Right atrium auricular region (tissue), 2 donors: ENCODE measurements around the gene PPARGC1A. TPM values are rescaled to one million over a fixed set of nuclear protein-coding genes. Genes with fewer than 3 reads are reported as not detected.

ENCODE experiments used
- DNase-seq: peaks from one replicate; pipeline ENCODE4 v3.0.0-alpha.2; 2019; ENCODE audit warnings: low spot score
- H3K27ac ChIP-seq, 2 donors: fragments of 200-600 bp; sonication (generic); 1 replicate in 1 of 2; 2 replicates in 1 of 2; pipeline ENCODE4 v1.5.1; 2016 to 2019
- H3K27me3 ChIP-seq, 2 donors: fragments of 200-600 bp; sonication (generic); one replicate each; pipeline versions ENCODE4 v1.5.1 to v1.6.0; 2017 to 2019
- H3K36me3 ChIP-seq: fragments of 200-600 bp; sonication (generic); one replicate; pipeline ENCODE4 v1.5.1; 2016
- H3K4me1 ChIP-seq, 2 donors: fragments of 200-600 bp; sonication (generic); one replicate each; pipeline versions ENCODE4 v1.5.1 to v1.6.0; 2017 to 2019
- H3K4me3 ChIP-seq, 2 donors: fragments of 200-600 bp; sonication (generic); 1 replicate in 1 of 2; 2 replicates in 1 of 2; pipeline ENCODE4 v1.5.1; 2017 to 2019; ENCODE audit warnings: mild to moderate bottlenecking in 1 of 2, moderate library complexity in 1 of 2
- H3K9me3 ChIP-seq, 2 donors: fragments of 200-600 bp; sonication (generic); one replicate each; pipeline ENCODE4 v1.5.1; 2019
- CTCF ChIP-seq, 2 donors: fragments of 200-600 bp; sonication (generic); IDR thresholded peaks; one replicate each; pipeline ENCODE4 v1.5.1; 2019; ENCODE audit warnings: antibody characterized with exemption in 2 of 2
- total RNA-seq, 2 donors: library from RNA; depleted of rRNA; stranded (reverse); fragments of >200 nt; gene quantifications; one replicate each; pipeline ENCODE4 v1.1.0, GENCODE V29; 2016

PPARGC1A gene
- total RNA-seq, 2 donors from 2014 or later = 41.6 to 72.3 TPM

- no peaks in the 10 kb centered on the region for H3K9me3 ChIP-seq
- no peak for DNase-seq
- H3K4me3 ChIP-seq = no peak overlapping the region
- TF ChIP-seq CTCF (IDR thresholded peaks at IDR 0.05) = no peak
- H3K27ac ChIP-seq = peak overlapping the region; percentile 4 to 57
- H3K36me3 ChIP-seq = peaks cover 6% of the 10 kb centered on the region
- H3K27me3 ChIP-seq = no peaks in the 10 kb centered on the region
- peaks cover 0 to 7% of the 10 kb centered on the region in 2 donors for H3K4me1 ChIP-seq
Observed at GRCh38 chr4:23835774-23836478, 53.9 kb downstream of the PPARGC1A start.

- no peaks in the 10 kb centered on the region for H3K27me3 ChIP-seq
- no peak overlapping the region for H3K27ac ChIP-seq
- DNase-seq = no peak
- H3K36me3 ChIP-seq = peaks cover 48% of the 10 kb centered on the region
- H3K4me1 ChIP-seq = no peaks in the 10 kb centered on the region
- H3K9me3 ChIP-seq = no peaks in the 10 kb centered on the region
- no peak overlapping the region for H3K4me3 ChIP-seq
- TF ChIP-seq CTCF (IDR thresholded peaks at IDR 0.05) = no peak
Observed at GRCh38 chr4:23828779-23829178, 61.1 kb downstream of the PPARGC1A start.

- TF ChIP-seq CTCF (IDR thresholded peaks at IDR 0.05) = no peak
- Histone ChIP-seq H3K27ac (peak overlapping the region in 1 of 2 donors; percentile 24), H3K4me1 (no peaks in the 10 kb centered on the region), H3K27me3 (no peaks in the 10 kb centered on the region), H3K9me3 (no peaks in the 10 kb centered on the region), H3K36me3 (peaks cover 54% of the 10 kb centered on the region), H3K4me3 (no peak overlapping the region)
- DNase-seq = no peak
Observed at GRCh38 chr4:23828020-23828715, 61.7 kb downstream of the PPARGC1A start.

- no peak for TF ChIP-seq CTCF (IDR thresholded peaks at IDR 0.05)
Observed at GRCh38 chr4:23822181-23822580, 67.7 kb downstream of the PPARGC1A start.

GRCh38 chr4:23819041-23819511, 70.8 kb downstream of the PPARGC1A start:
- Histone ChIP-seq H3K4me1 (peaks cover 0 to 30% of the 10 kb centered on the region in 2 donors), H3K9me3 (no peaks in the 10 kb centered on the region), H3K4me3 (no peak overlapping the region), H3K27ac (peak overlapping the region; percentile 31 to 82), H3K27me3 (no peaks in the 10 kb centered on the region), H3K36me3 (peaks cover 13% of the 10 kb centered on the region)
- DNase-seq = no peak
- TF ChIP-seq CTCF (IDR thresholded peaks at IDR 0.05) = no peak

More at GRCh38 chr4:23822181-23822580, 67.7 kb downstream of the PPARGC1A start:
- Histone ChIP-seq H3K27me3 (no peaks in the 10 kb centered on the region), H3K27ac (no peak overlapping the region), H3K4me1 (peaks cover 0 to 24% of the 10 kb centered on the region in 2 donors), H3K36me3 (peaks cover 26% of the 10 kb centered on the region), H3K9me3 (no peaks in the 10 kb centered on the region), H3K4me3 (no peak overlapping the region)
- DNase-seq = no peak
